Calu3 (cell line): Measurements from ENCODE around the gene RAB27B. TPM values are rescaled to one million over a fixed set of nuclear protein-coding genes. Genes with fewer than 3 reads are reported as not detected.

Experiments used
- BruUV-seq: library from RNA; stranded (reverse); fragments of 400-500 nt; replicated peaks from 2 replicates; lab custom pipeline; 2021; lab: Mats Ljungman, UMichigan
- CTCF ChIA-PET: fragments of 300-600 bp; sonication (Branson Sonifier 250); formaldehyde crosslinking; loops from one replicate; lab custom pipeline; 2022; ENCODE audit warnings: antibody characterized with exemption; lab: Charles Lee
- DNase-seq: peaks from one replicate; pipeline ENCODE4 v3.0.0; 2022
- H3K27ac Mint-ChIP-seq: one replicate; pipeline ENCODE4 v1.8.0; 2022; ENCODE audit warnings: mixed read lengths; ENCODE audit not compliant: unreplicated experiment
- H3K27me3 Mint-ChIP-seq: one replicate; pipeline ENCODE4 v1.8.0; 2022; ENCODE audit warnings: mixed read lengths; ENCODE audit not compliant: unreplicated experiment
- H3K36me3 Mint-ChIP-seq: one replicate; pipeline ENCODE4 v1.8.0; 2022; ENCODE audit warnings: mild to moderate bottlenecking, moderate library complexity, mixed read lengths; ENCODE audit not compliant: insufficient read depth, unreplicated experiment
- H3K4me1 Mint-ChIP-seq: one replicate; pipeline ENCODE4 v1.8.0; 2022; ENCODE audit warnings: mild to moderate bottlenecking, low read depth, mixed read lengths; ENCODE audit not compliant: unreplicated experiment
- H3K4me3 Mint-ChIP-seq: one replicate; pipeline ENCODE4 v1.8.0; 2022; ENCODE audit warnings: mild to moderate bottlenecking, low read depth, moderate library complexity, mixed read lengths; ENCODE audit not compliant: unreplicated experiment
- H3K9me3 Mint-ChIP-seq: one replicate; pipeline ENCODE4 v1.8.0; 2022; ENCODE audit warnings: low read depth, mixed read lengths; ENCODE audit not compliant: unreplicated experiment
- intact Hi-C: fragments of 100-400 bp; cut with micrococcal nuclease; formaldehyde crosslinking; loops from one replicate; pipeline ENCODE4 v1.10.0; 2022; ENCODE audit not compliant: unreplicated experiment
- total RNA-seq: library from RNA; stranded (reverse); gene quantifications from 2 replicates; pipeline ENCODE4 v1.2.3, GENCODE V29; 2022
- TF ChIP-seq, protein P1 (sequence below): fragments of 200-600 bp; IDR thresholded peaks from one replicate; pipeline ENCODE4 v1.8.0; 2022; ENCODE audit warnings: antibody characterized with exemption; ENCODE audit not compliant: unreplicated experiment

RAB27B gene
- total RNA-seq, 1 experiment from 2014 or later: 38.3 TPM

DNA sequence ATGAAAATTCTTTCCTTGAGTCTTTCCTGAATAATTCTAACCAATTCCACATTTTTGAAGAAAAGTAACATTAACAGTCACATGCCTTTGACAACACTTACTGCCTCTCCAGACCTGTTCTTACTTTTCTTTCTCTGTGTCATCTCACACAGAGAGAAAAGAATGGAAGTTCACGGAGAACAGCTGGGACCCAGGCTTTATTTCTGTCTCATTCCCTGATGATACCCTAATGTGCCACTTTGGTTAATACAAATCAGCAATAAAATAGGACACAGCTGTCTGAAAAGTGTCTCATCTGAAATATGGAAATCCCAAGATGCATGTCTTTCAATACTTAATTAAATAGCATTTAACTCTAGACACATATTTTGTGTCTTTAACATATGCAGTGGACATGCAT, 42.1 kb upstream of the RAB27B start:
- BruUV-seq: no TSS peak
- no peak overlapping the region for H3K4me3 Mint-ChIP-seq
- H3K9me3 Mint-ChIP-seq: no peaks in the 10 kb centered on the region
- H3K27ac Mint-ChIP-seq: no peak overlapping the region
- no peaks in the 10 kb centered on the region for H3K36me3 Mint-ChIP-seq
- H3K27me3 Mint-ChIP-seq: no peaks in the 10 kb centered on the region
- no peak for DNase-seq
- TF ChIP-seq, protein P1, sequence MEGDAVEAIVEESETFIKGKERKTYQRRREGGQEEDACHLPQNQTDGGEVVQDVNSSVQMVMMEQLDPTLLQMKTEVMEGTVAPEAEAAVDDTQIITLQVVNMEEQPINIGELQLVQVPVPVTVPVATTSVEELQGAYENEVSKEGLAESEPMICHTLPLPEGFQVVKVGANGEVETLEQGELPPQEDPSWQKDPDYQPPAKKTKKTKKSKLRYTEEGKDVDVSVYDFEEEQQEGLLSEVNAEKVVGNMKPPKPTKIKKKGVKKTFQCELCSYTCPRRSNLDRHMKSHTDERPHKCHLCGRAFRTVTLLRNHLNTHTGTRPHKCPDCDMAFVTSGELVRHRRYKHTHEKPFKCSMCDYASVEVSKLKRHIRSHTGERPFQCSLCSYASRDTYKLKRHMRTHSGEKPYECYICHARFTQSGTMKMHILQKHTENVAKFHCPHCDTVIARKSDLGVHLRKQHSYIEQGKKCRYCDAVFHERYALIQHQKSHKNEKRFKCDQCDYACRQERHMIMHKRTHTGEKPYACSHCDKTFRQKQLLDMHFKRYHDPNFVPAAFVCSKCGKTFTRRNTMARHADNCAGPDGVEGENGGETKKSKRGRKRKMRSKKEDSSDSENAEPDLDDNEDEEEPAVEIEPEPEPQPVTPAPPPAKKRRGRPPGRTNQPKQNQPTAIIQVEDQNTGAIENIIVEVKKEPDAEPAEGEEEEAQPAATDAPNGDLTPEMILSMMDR: no peak
- intact Hi-C loops: no loop called here
- CTCF ChIA-PET: no interaction called here
- H3K4me1 Mint-ChIP-seq: peaks cover 5% of the 10 kb centered on the region

GRCh38 chr18:54787121-54787520, 41.2 kb upstream of the RAB27B start:
- Mint-ChIP-seq H3K27me3 (no peaks in the 10 kb centered on the region), H3K27ac (no peak overlapping the region), H3K4me1 (no peaks in the 10 kb centered on the region), H3K36me3 (no peaks in the 10 kb centered on the region), H3K9me3 (no peaks in the 10 kb centered on the region), H3K4me3 (no peak overlapping the region)
- CTCF ChIA-PET: no interaction called here
- no peak for DNase-seq
- intact Hi-C loops: no loop called here
- TF ChIP-seq, protein P1: no peak
- BruUV-seq: no TSS peak

GRCh38 chr18:54787616-54788015, 40.7 kb upstream of the RAB27B start:
- CTCF ChIA-PET: no interaction called here
- intact Hi-C loops: no loop called here
- no TSS peak for BruUV-seq
- no peak overlapping the region for H3K27ac Mint-ChIP-seq
- no peaks in the 10 kb centered on the region for H3K4me1 Mint-ChIP-seq
- TF ChIP-seq, protein P1: no peak
- no peaks in the 10 kb centered on the region for H3K9me3 Mint-ChIP-seq
- DNase-seq: no peak
- H3K36me3 Mint-ChIP-seq: no peaks in the 10 kb centered on the region
- no peaks in the 10 kb centered on the region for H3K27me3 Mint-ChIP-seq
- no peak overlapping the region for H3K4me3 Mint-ChIP-seq

- Mint-ChIP-seq H3K4me1 (no peaks in the 10 kb centered on the region), H3K9me3 (no peaks in the 10 kb centered on the region), H3K27ac (no peak overlapping the region), H3K27me3 (no peaks in the 10 kb centered on the region), H3K36me3 (no peaks in the 10 kb centered on the region), H3K4me3 (no peak overlapping the region)
- DNase-seq: no peak
- CTCF ChIA-PET: no interaction called here
- intact Hi-C loops: no loop called here
- TF ChIP-seq, protein P1: no peak
- no TSS peak for BruUV-seq
These were observed 38.2 kb upstream of the RAB27B start for GRCh38 chr18:54790109-54790508.
